Astrocyte (in vitro differentiated cells and primary cell): ENCODE data around the gene TMEM165.

Experiments
- CTCF ChIP-seq: IDR thresholded peaks from 2 replicates; pipeline ENCODE4 v1.5.1; 2011; ENCODE audit warnings: low read depth, mild to moderate bottlenecking, inconsistent platforms, low read length, moderate library complexity; ENCODE audit not compliant: insufficient read depth
- EZH2 ChIP-seq: IDR thresholded peaks from 2 replicates; pipeline ENCODE4 v1.6.1; 2012; ENCODE audit warnings: mild to moderate bottlenecking, low read length, inconsistent platforms; ENCODE audit not compliant: insufficient read depth

GRCh38 chr4:55355555-55355954, 40.2 kb upstream of the TMEM165 start:
- no peak for TF ChIP-seq CTCF
- no peak for TF ChIP-seq EZH2
